GM21576 (cell line): ENCODE data around the gene TEKTIP1.
"Not testable (repeated sequence)": the region's sequence is repeated elsewhere in the genome, so short reads cannot be mapped to it uniquely, and the experiment has no call there.

Source experiments
- ATAC-seq: cut with Tn5 transposase; IDR thresholded peaks from one replicate; pipeline ENCODE4 v1.9.1; 2021; ENCODE audit warnings: mild to moderate bottlenecking, moderate library complexity; ENCODE audit not compliant: unreplicated experiment

Gene TEKTIP1

GRCh38 chr19:3556423-3556977, 17.5 kb downstream of the TEKTIP1 start:
- no peak for ATAC-seq

GRCh38 chr19:3556978-3557460, 18.0 kb downstream of the TEKTIP1 start:
- peak; percentile 6 for ATAC-seq

- ATAC-seq: peak; percentile 79
These were observed 18.7 kb downstream of the TEKTIP1 start, which contains the start of gene MFSD12 for GRCh38 chr19:3557461-3558248. MFSD12 (minus strand) TSS chr19:3557586; CDS start chr19:3557403, 183 bp downstream.

- no peak for ATAC-seq
These were observed 24.9 kb downstream of the TEKTIP1 start for GRCh38 chr19:3563709-3564524.

GRCh38 chr19:3565139-3565538, 26.2 kb downstream of the TEKTIP1 start:
- no peak for ATAC-seq

- not testable (repeated sequence) for ATAC-seq
These were observed 31.1 kb downstream of the TEKTIP1 start for GRCh38 chr19:3570042-3570441.

GRCh38 chr19:3570606-3571011, 31.6 kb downstream of the TEKTIP1 start:
- ATAC-seq: no peak

- peak; percentile 92 for ATAC-seq
These were observed 33.3 kb downstream of the TEKTIP1 start for GRCh38 chr19:3572132-3572854.

GRCh38 chr19:3572855-3573161, 33.8 kb downstream of the TEKTIP1 start, which contains the start of gene HMG20B:
HMG20B (plus strand) TSS chr19:3572944; CDS start chr19:3573310, 366 bp downstream.
- ATAC-seq: no peak

GRCh38 chr19:3573162-3573857, 34.3 kb downstream of the TEKTIP1 start:
- ATAC-seq: no peak

GRCh38 chr19:3573858-3574637, 35.1 kb downstream of the TEKTIP1 start:
- ATAC-seq: no peak

- ATAC-seq: no peak
These were observed 36.3 kb downstream of the TEKTIP1 start for GRCh38 chr19:3575260-3575741.

- no peak for ATAC-seq
These were observed 37.1 kb downstream of the TEKTIP1 start for GRCh38 chr19:3575949-3576673.

GRCh38 chr19:3576696-3577443, 37.9 kb downstream of the TEKTIP1 start:
- no peak for ATAC-seq

GRCh38 chr19:3577723-3578344, 38.9 kb downstream of the TEKTIP1 start:
- no peak for ATAC-seq

- ATAC-seq: no peak
These were observed 39.4 kb downstream of the TEKTIP1 start for GRCh38 chr19:3578390-3578789.

GRCh38 chr19:3580156-3580934, 41.4 kb downstream of the TEKTIP1 start:
- ATAC-seq: no peak
